ENCODE measurements around the gene PCSK7. TPM values are rescaled to one million over a fixed set of nuclear protein-coding genes. Genes with fewer than 3 reads are reported as not detected.

Gene PCSK7
- total and polyA plus RNA-seq, 2 of the 8 experiments (the other 6 are each of a cell fraction or from before 2014, with no cell fraction given), result 23.4 to 38.5 TPM

DNA sequence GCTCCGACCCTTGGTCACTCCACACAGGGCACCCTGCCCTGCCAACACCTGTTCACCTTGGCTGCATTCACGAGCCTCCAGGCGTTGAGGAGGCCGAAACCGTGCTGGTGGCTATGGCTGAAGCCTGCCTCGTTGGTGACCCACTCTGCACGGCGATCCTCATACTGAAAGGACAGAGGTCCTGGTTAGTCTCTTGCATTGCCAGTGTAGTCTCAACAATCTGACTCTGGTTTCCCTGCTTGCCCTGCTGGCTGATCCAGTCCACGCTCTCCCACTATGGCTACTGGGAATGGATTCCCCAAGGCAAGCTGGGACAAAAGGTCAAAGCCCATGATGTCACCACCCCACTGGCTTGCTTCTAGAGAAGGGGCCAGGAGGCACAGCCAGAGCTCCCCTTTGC is 12.9 kb downstream of the PCSK7 start (continued):
- no peak for TF ChIP-seq CHD7 (IDR thresholded peaks at IDR 0.05; ENCODE audit: insufficient replicate concordance, low read length)
- TF ChIP-seq BACH1 (IDR thresholded peaks at IDR 0.05; ENCODE audit: low read length), result no peak
- no peak for TF ChIP-seq POU5F1 (IDR thresholded peaks at IDR 0.05; ENCODE audit: low read depth, low read length)
- no peak for TF ChIP-seq SIRT6 (IDR thresholded peaks at IDR 0.05; ENCODE audit: low read length)
- no peak for TF ChIP-seq POLR2A (IDR thresholded peaks at IDR 0.05; ENCODE audit: control extremely low read depth in 1 of 2, low read depth in 2 of 2, low read length in 2 of 2)
- no peak for TF ChIP-seq HDAC6 (IDR thresholded peaks at IDR 0.05; ENCODE audit: low read depth, low read length)
- no peak for TF ChIP-seq RFX5 (IDR thresholded peaks at IDR 0.05; ENCODE audit: borderline replicate concordance, low read depth, low read length)
- no peak for TF ChIP-seq ASH2L (IDR thresholded peaks at IDR 0.05; ENCODE audit: low read length)
- TF ChIP-seq KDM5A (IDR thresholded peaks at IDR 0.05; ENCODE audit: low read length), result no peak
- no peak for TF ChIP-seq PHF8 (conservative IDR thresholded peaks at IDR 0.05; ENCODE audit: low read depth, low read length)
- TF ChIP-seq EGR1 (IDR thresholded peaks at IDR 0.05; ENCODE audit: borderline replicate concordance, low read depth, low read length), result no peak
- TF ChIP-seq BCL11A (IDR thresholded peaks at IDR 0.05; ENCODE audit: low read depth in 2 of 2, low read length in 2 of 2), result no peak
- TF ChIP-seq RNF2 (IDR thresholded peaks at IDR 0.05; ENCODE audit: borderline replicate concordance, low read depth, low read length, missing control alignments, poor library complexity, severe bottlenecking), result no peak

Measured in H1 (cell line).